ENCODE results near the gene BTBD7. TPM values are rescaled to one million over a fixed set of nuclear protein-coding genes. Genes with fewer than 3 reads are reported as not detected.

BTBD7 gene
- total and polyA plus RNA-seq, 2 donors (not counting 3 experiments of a cell fraction or from before 2014, with no cell fraction given) = 20.9 to 50.2 TPM

GRCh38 chr14:93333631-93334103 is 831 bp upstream of the BTBD7 start:
- no peaks in the 10 kb centered on the region for H4K20me1 ChIP-seq (replicated peaks; ENCODE audit: control insufficient read depth, extremely low read depth, insufficient read depth, low read length)
- H2AFZ ChIP-seq (ENCODE audit: low read depth, low read length) = peak overlapping the region; percentile 66
- no TSS peak for BruUV-seq (replicated peaks)
- H3K9me3 ChIP-seq (replicated peaks; ENCODE audit: control insufficient read depth, insufficient read depth, low read length) = no peaks in the 10 kb centered on the region
- H3K27me3 ChIP-seq (ENCODE audit: control insufficient read depth in 2 of 2, insufficient read depth in 2 of 2, low read length in 2 of 2) = no peaks in the 10 kb centered on the region
- no peaks in the 10 kb centered on the region for H3K36me3 ChIP-seq (ENCODE audit: control insufficient read depth in 2 of 2, extremely low read depth in 1 of 2, insufficient read depth in 2 of 2, low read length in 2 of 2)
- peaks cover 40% of the 10 kb centered on the region for H3K79me2 ChIP-seq (ENCODE audit: control insufficient read depth, insufficient read depth, low read length)
- FAIRE-seq (no peak), DNase-seq (ENCODE audit: low read depth, low spot score) (no peak)
- peak overlapping the region; percentile 86 for H3K4me2 ChIP-seq (ENCODE audit: insufficient read depth, low read length)
- H3K4me3 ChIP-seq (replicated peaks in 1 of 3; ENCODE audit: insufficient read depth in 1 of 3, low read depth in 1 of 3, low read length in 3 of 3) = peak overlapping the region; percentile 24 to 94 (median 64)
- CTCF ChIA-PET = no interaction called here
- dilution Hi-C loops (cut with MboI; ENCODE audit: extremely low pct_ligation_motif_present, low sequenced_read_pairs) = no loop called here
- H3K4me1 ChIP-seq (ENCODE audit: control insufficient read depth, extremely low read depth, insufficient read depth, low read length) = peaks cover 26% of the 10 kb centered on the region
- POLR2A ChIA-PET = no interaction called here
- H3K9me1 ChIP-seq (replicated peaks; ENCODE audit: control insufficient read depth, extremely low read depth, insufficient read depth, low read length) = no peaks in the 10 kb centered on the region
- H3K27ac ChIP-seq (ENCODE audit: insufficient read depth, low read depth, low read length) = peak overlapping the region; percentile 53
- H3K9ac ChIP-seq (replicated peaks; ENCODE audit: extremely low read depth, insufficient read depth, low read length) = peak overlapping the region; percentile 81
- no peak for TF ChIP-seq GATA2 (IDR thresholded peaks at IDR 0.05; ENCODE audit: insufficient read depth, insufficient read length, low read depth, low read length)
- no peak for TF ChIP-seq CTCF (IDR thresholded peaks at IDR 0.05; ENCODE audit: extremely low read depth in 1 of 2, insufficient read depth in 1 of 2, low read depth in 1 of 2, low read length in 2 of 2)
- TF ChIP-seq JUN (IDR thresholded peaks at IDR 0.05; ENCODE audit: borderline replicate concordance, insufficient read depth, insufficient read length, low read depth) = no peak
- no peak for TF ChIP-seq FOS (IDR thresholded peaks at IDR 0.05; ENCODE audit: borderline replicate concordance, insufficient read depth, low read length)
- no peak for TF ChIP-seq MAX (IDR thresholded peaks at IDR 0.05; ENCODE audit: insufficient read depth, insufficient read length)
- TF ChIP-seq EZH2 (IDR thresholded peaks at IDR 0.05; ENCODE audit: borderline replicate concordance, low read depth, low read length, severe bottlenecking) = no peak
- TF ChIP-seq POLR2AphosphoS5 (IDR thresholded peaks at IDR 0.05; ENCODE audit: insufficient read depth, low read depth, low read length) = no peak
- no peak for TF ChIP-seq MYC (IDR thresholded peaks at IDR 0.05; ENCODE audit: low read depth, low read length)
- TF ChIP-seq POLR2A (IDR thresholded peaks at IDR 0.05; ENCODE audit: low read depth, low read length) = no peak
- intact Hi-C loops (cut with micrococcal nuclease) = loop anchor here (1.0 to 10.0 kb wide), 6 partner anchors 76 to 1823 kb away; partner anchors contain the start of genes GON7, ITPK1, MOAP1 and PPP4R3A

Data from endothelial cell of umbilical vein (primary cell).